OCI-LY7 (cell line): ENCODE results near the gene ZNF485.

Experiments
- EZH2phosphoT487 ChIP-seq: fragments of 200-600 bp; sonication (generic); IDR thresholded peaks from 2 replicates; pipeline ENCODE4 v1.6.1; 2018; ENCODE audit warnings: low read depth, borderline replicate concordance, mild to moderate bottlenecking, mixed run types, antibody characterized with exemption, low read length, moderate library complexity, mixed read lengths
- TF ChIP-seq, protein P1 (sequence below): fragments of 200-600 bp; sonication (generic); conservative IDR thresholded peaks from 2 replicates; pipeline ENCODE4 v1.5.1; 2014; ENCODE audit warnings: mild to moderate bottlenecking, antibody characterized with exemption, low read length, moderate library complexity, mixed read lengths

DNA sequence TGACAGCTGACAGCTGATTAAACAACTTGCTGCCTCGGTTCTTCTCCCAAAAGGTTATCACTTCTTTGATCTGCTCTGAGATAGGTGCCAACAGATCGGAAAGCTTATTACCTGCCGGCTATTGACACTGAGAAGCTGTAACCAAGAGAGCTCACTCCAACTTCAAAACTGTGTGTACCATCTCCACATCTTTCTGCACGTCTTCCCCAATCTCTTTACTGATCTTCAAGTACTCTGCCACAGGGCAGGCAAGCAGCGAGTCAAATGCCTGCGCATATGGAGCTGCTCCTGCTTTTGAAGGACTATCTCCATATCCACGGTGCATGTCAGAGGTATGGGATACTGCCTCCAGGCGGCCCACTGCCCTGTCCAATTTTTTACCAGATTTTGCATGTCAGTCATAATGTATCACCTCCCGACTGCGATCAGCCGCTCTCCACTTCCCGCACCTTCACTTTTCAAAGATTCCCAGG is 352 bp upstream of the ZNF485 start:
- TF ChIP-seq, protein P1, sequence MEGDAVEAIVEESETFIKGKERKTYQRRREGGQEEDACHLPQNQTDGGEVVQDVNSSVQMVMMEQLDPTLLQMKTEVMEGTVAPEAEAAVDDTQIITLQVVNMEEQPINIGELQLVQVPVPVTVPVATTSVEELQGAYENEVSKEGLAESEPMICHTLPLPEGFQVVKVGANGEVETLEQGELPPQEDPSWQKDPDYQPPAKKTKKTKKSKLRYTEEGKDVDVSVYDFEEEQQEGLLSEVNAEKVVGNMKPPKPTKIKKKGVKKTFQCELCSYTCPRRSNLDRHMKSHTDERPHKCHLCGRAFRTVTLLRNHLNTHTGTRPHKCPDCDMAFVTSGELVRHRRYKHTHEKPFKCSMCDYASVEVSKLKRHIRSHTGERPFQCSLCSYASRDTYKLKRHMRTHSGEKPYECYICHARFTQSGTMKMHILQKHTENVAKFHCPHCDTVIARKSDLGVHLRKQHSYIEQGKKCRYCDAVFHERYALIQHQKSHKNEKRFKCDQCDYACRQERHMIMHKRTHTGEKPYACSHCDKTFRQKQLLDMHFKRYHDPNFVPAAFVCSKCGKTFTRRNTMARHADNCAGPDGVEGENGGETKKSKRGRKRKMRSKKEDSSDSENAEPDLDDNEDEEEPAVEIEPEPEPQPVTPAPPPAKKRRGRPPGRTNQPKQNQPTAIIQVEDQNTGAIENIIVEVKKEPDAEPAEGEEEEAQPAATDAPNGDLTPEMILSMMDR = no peak
- no peak for TF ChIP-seq EZH2phosphoT487
